OCI-LY7 (cell line): ENCODE data around the gene SPRED2.

Source experiments
- EZH2phosphoT487 ChIP-seq: fragments of 200-600 bp; sonication (generic); IDR thresholded peaks from 2 replicates; pipeline ENCODE4 v1.6.1; 2018; ENCODE audit warnings: low read depth, borderline replicate concordance, mild to moderate bottlenecking, mixed run types, antibody characterized with exemption, low read length, moderate library complexity, mixed read lengths
- TF ChIP-seq, protein P1 (sequence below): fragments of 200-600 bp; sonication (generic); conservative IDR thresholded peaks from 2 replicates; pipeline ENCODE4 v1.5.1; 2014; ENCODE audit warnings: mild to moderate bottlenecking, antibody characterized with exemption, low read length, moderate library complexity, mixed read lengths

DNA sequence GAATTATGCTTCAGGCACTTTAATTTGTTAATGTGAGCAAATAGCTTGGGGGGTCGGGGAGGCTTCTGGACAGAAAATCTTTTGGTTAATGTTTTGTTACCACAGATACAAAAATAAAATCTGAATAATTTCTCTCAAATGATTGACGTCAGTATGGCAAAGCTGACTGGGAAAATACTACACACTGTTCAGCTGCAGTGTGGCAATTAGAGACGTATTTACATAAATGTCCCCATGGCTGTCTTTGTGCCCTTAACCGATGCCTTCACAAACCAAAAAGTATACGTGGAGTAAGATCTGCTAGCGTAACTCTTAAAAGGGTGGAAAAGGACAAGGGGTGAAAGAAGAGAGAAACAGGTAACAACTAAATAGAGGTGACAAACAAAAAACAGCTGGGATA lies 121.3 kb downstream of the SPRED2 start:
- TF ChIP-seq, protein P1, sequence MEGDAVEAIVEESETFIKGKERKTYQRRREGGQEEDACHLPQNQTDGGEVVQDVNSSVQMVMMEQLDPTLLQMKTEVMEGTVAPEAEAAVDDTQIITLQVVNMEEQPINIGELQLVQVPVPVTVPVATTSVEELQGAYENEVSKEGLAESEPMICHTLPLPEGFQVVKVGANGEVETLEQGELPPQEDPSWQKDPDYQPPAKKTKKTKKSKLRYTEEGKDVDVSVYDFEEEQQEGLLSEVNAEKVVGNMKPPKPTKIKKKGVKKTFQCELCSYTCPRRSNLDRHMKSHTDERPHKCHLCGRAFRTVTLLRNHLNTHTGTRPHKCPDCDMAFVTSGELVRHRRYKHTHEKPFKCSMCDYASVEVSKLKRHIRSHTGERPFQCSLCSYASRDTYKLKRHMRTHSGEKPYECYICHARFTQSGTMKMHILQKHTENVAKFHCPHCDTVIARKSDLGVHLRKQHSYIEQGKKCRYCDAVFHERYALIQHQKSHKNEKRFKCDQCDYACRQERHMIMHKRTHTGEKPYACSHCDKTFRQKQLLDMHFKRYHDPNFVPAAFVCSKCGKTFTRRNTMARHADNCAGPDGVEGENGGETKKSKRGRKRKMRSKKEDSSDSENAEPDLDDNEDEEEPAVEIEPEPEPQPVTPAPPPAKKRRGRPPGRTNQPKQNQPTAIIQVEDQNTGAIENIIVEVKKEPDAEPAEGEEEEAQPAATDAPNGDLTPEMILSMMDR = no peak
- TF ChIP-seq EZH2phosphoT487 = no peak
